ENCODE data around the gene SLC39A11. TPM values are rescaled to one million over a fixed set of nuclear protein-coding genes. Genes with fewer than 3 reads are reported as not detected.

Gene SLC39A11
- polyA plus RNA-seq, 3 donors: 16.6 to 27.9 (median 26.6) TPM

GRCh38 chr17:73048170-73048569 is 44.3 kb downstream of the SLC39A11 start:
- Histone ChIP-seq H3K27ac (ENCODE audit: low read depth in 1 of 2, low read length in 2 of 2) (no peak overlapping the region), H3K27me3 (ENCODE audit: control insufficient read depth in 2 of 2, insufficient read depth in 2 of 2, low read length in 2 of 2) (no peaks in the 10 kb centered on the region), H3K4me2 (replicated peaks; ENCODE audit: extremely low read depth, low read length, poor library complexity, severe bottlenecking) (no peak overlapping the region), H3K9me3 (replicated peaks in 1 of 2; ENCODE audit: control insufficient read depth in 1 of 2, insufficient read depth in 1 of 2, low read length in 2 of 2) (no peaks in the 10 kb centered on the region), H3K9ac (ENCODE audit: insufficient read depth, low read length, poor library complexity, severe bottlenecking) (no peak overlapping the region), H3K79me2 (ENCODE audit: insufficient read depth, low read length) (peaks cover 67% of the 10 kb centered on the region), H3K36me3 (replicated peaks in 1 of 2; ENCODE audit: control insufficient read depth in 1 of 2, insufficient read depth in 2 of 2, low read length in 2 of 2) (peaks cover 13 to 47% of the 10 kb centered on the region in 2 donors), H4K20me1 (ENCODE audit: insufficient read depth, low read length) (peaks cover 20% of the 10 kb centered on the region), H2AFZ (ENCODE audit: insufficient read depth, low read depth, low read length, poor library complexity, severe bottlenecking) (no peak overlapping the region), H3K4me3 (replicated peaks in 1 of 3; ENCODE audit: low read depth in 2 of 3, low read length in 3 of 3) (no peak overlapping the region), H3K4me1 (ENCODE audit: control insufficient read depth in 1 of 2, insufficient read depth in 2 of 2, low read length in 2 of 2) (peaks cover 0 to 3% of the 10 kb centered on the region in 2 donors)
- Mint-ChIP-seq H3K9me3 (peaks cover 0 to 3% (median 0%) of the 10 kb centered on the region in 7 donors), H3K27ac (no peak overlapping the region), H3K4me3 (no peak overlapping the region), H3K27me3 (ENCODE audit: low read depth in 3 of 3) (peaks cover 0 to 3% (median 2%) of the 10 kb centered on the region in 3 donors), H3K4me1 (peaks cover 25% of the 10 kb centered on the region), H3K36me3 (peaks cover 33 to 49% of the 10 kb centered on the region in 2 donors)
- TF ChIP-seq CTCF (IDR thresholded peaks at IDR 0.05): no peak
- WGBS (ENCODE audit: insufficient coverage): no CpG with 5 or more reads among the region's 4 CpGs
- intact Hi-C loops (cut with micrococcal nuclease): no loop called here
- no peak for DNase-seq

GRCh38 chr17:73045724-73046123 is 46.8 kb downstream of the SLC39A11 start:
- Mint-ChIP-seq H3K9me3 (peaks cover 0 to 5% (median 2%) of the 10 kb centered on the region in 7 donors), H3K4me1 (peaks cover 31% of the 10 kb centered on the region), H3K36me3 (peaks cover 47 to 52% of the 10 kb centered on the region in 2 donors), H3K4me3 (no peak overlapping the region), H3K27ac (peak overlapping the region in 3 of 7 donors; percentile 1 to 47 (median 38)), H3K27me3 (ENCODE audit: low read depth in 3 of 3) (peaks cover 0 to 3% (median 0%) of the 10 kb centered on the region in 3 donors)
- Histone ChIP-seq H3K27me3 (ENCODE audit: control insufficient read depth in 2 of 2, insufficient read depth in 2 of 2, low read length in 2 of 2) (no peaks in the 10 kb centered on the region), H3K9ac (ENCODE audit: insufficient read depth, low read length, poor library complexity, severe bottlenecking) (no peak overlapping the region), H3K4me3 (replicated peaks in 1 of 3; ENCODE audit: low read depth in 2 of 3, low read length in 3 of 3) (no peak overlapping the region), H3K79me2 (ENCODE audit: insufficient read depth, low read length) (peaks cover 77% of the 10 kb centered on the region), H2AFZ (ENCODE audit: insufficient read depth, low read depth, low read length, poor library complexity, severe bottlenecking) (no peak overlapping the region), H4K20me1 (ENCODE audit: insufficient read depth, low read length) (peaks cover 29% of the 10 kb centered on the region), H3K4me2 (replicated peaks; ENCODE audit: extremely low read depth, low read length, poor library complexity, severe bottlenecking) (no peak overlapping the region), H3K9me3 (replicated peaks in 1 of 2; ENCODE audit: control insufficient read depth in 1 of 2, insufficient read depth in 1 of 2, low read length in 2 of 2) (no peaks in the 10 kb centered on the region), H3K36me3 (replicated peaks in 1 of 2; ENCODE audit: control insufficient read depth in 1 of 2, insufficient read depth in 2 of 2, low read length in 2 of 2) (peaks cover 13 to 45% of the 10 kb centered on the region in 2 donors), H3K27ac (ENCODE audit: low read depth in 1 of 2, low read length in 2 of 2) (no peak overlapping the region), H3K4me1 (ENCODE audit: control insufficient read depth in 1 of 2, insufficient read depth in 2 of 2, low read length in 2 of 2) (peaks cover 0 to 8% of the 10 kb centered on the region in 2 donors)
- 100% methylated on average over 2 of the region's 4 CpGs for WGBS (ENCODE audit: insufficient coverage)
- no peak for TF ChIP-seq CTCF (IDR thresholded peaks at IDR 0.05)
- no peak for DNase-seq
- intact Hi-C loops (cut with micrococcal nuclease): no loop called here
